ENCODE measurements around the gene HDAC5.

The HDAC5 gene

DNA sequence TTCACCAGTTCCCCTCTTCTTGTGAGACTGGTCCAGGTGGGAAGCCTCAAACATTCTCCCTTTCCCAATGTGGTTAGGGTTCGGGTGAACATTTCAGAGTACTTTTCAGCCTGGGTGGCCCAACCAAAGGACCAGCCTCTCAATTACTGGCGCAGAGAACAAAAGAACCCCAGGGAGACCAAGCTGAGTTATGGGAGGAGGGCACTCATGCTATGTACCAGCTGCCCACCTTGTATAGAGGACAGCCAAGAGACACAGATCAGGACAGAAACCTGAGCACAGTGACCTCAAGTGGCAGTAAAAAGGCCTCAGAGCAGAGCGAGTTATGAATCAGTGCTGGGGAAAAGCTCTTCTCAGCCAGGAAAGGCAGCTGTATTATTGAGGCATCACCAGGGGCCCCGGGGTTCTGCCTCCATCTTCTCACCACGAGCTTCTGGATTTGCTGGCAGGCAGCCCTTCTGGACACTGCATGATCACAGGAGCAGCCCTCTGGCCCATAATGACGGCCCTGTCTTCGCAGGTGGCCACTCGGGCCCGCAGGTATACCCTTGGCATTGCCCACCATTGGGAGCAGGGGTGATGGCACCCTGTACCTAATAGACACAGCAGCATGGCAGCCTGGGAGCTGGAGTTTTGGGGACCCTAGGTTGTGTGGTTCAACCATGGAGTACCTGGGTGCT, 49.1 kb downstream of the HDAC5 start:
- Mint-ChIP-seq H3K36me3 (ENCODE audit: insufficient read depth) (peaks cover 22% of the 10 kb centered on the region), H3K9me3 (no peaks in the 10 kb centered on the region), H3K27me3 (no peaks in the 10 kb centered on the region), H3K27ac (ENCODE audit: low read depth) (peak overlapping the region; percentile 46), H3K4me3 (no peak overlapping the region), H3K4me1 (peaks cover 30% of the 10 kb centered on the region)
- ATAC-seq (replicated peaks; ENCODE audit: extremely low read depth, poor library complexity, severe bottlenecking), result no peak
- no peak for DNase-seq (ENCODE audit: low spot score in 2 of 2)

DNA sequence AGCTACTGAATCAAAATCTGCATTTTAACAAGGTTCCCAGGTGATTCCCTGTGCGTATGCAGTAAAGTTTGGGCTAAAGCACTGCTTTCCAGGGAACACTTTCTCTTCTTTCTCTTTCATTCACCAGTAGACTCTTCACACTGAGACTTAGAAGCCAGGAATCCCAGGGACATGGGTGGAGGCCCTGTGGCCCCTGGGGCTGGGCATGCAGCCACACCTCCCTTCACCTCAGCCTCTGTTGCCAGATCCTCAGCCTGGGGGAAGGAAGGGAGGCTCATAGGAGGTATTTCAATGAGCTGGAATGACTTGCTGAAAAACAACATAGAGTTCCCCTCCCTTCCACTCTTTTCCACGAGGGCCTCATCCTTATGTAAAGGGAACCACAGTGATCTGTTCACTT, 51.7 kb downstream of the HDAC5 start:
- ATAC-seq (replicated peaks; ENCODE audit: extremely low read depth, poor library complexity, severe bottlenecking) (no peak), DNase-seq (ENCODE audit: low spot score in 2 of 2) (no peak)
- Mint-ChIP-seq H3K4me3 (peak overlapping the region; percentile 89), H3K27me3 (no peaks in the 10 kb centered on the region), H3K36me3 (ENCODE audit: insufficient read depth) (peaks cover 10% of the 10 kb centered on the region), H3K4me1 (peaks cover 32% of the 10 kb centered on the region), H3K27ac (ENCODE audit: low read depth) (peak overlapping the region; percentile 94), H3K9me3 (no peaks in the 10 kb centered on the region)

GRCh38 chr17:44071198-44071520, 52.3 kb downstream of the HDAC5 start:
- ATAC-seq (replicated peaks; ENCODE audit: extremely low read depth, poor library complexity, severe bottlenecking), result no peak
- peak overlapping the region; percentile 94 for H3K27ac Mint-ChIP-seq (ENCODE audit: low read depth)

DNA sequence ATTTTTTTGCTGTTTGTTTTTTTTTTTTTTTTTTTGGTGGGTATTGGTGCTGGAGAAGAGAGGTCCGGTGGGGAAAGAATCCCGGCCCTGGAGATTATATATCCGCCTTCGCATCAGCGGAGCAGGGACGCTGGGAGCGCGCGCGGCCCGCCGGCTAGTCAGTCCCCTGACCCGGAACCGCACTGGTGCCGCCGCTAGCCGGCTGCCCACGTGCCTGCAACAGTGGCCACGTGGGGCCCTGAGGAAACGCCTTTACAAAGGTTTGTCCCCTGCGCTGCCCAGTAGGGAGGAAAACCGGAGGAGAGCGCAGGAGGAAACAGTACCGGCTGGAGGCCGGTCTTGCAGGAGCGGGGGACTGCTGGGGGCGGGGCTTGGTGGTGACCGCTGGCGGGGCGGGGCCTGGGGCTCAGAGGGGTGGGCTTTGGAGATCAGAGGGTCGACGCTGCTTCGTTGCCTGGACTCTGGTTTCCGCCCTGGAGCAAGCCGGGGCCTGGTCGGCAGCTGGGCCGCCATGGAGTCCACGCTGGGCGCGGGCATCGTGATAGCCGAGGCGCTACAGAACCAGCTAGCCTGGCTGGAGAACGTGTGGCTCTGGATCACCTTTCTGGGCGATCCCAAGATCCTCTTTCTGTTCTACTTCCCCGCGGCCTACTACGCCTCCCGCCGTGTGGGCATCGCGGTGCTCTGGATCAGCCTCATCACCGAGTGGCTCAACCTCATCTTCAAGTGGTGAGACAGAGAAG, 52.8 kb downstream of the HDAC5 start, which contains the start of gene G6PC3:
Gene G6PC3, plus strand, starts transcription at position 281 of the 743 bp plus-strand sequence. Its CDS starts 231 bp downstream, at position 512.
- Mint-ChIP-seq H3K4me3 (peak within 1 kb of the TSS; percentile 89), H3K36me3 (ENCODE audit: insufficient read depth) (peaks cover 14% of the 10 kb centered on the region), H3K27me3 (no peaks in the 10 kb centered on the region), H3K9me3 (no peaks in the 10 kb centered on the region), H3K27ac (ENCODE audit: low read depth) (peak within 1 kb of the TSS; percentile 94), H3K4me1 (peaks cover 41% of the 10 kb centered on the region)
- ATAC-seq (replicated peaks; ENCODE audit: extremely low read depth, poor library complexity, severe bottlenecking) (peak; percentile 48), DNase-seq (ENCODE audit: low spot score in 2 of 2) (peak; percentile 35 to 36)

More at GRCh38 chr17:44071198-44071520, 52.3 kb downstream of the HDAC5 start:
- no peaks in the 10 kb centered on the region for H3K9me3 Mint-ChIP-seq
- no peak for DNase-seq (ENCODE audit: low spot score in 2 of 2)
- H3K4me3 Mint-ChIP-seq, result peak overlapping the region; percentile 89
- peaks cover 37% of the 10 kb centered on the region for H3K4me1 Mint-ChIP-seq
- H3K27me3 Mint-ChIP-seq, result no peaks in the 10 kb centered on the region
- H3K36me3 Mint-ChIP-seq (ENCODE audit: insufficient read depth), result peaks cover 10% of the 10 kb centered on the region

GRCh38 chr17:44069974-44070454, 53.4 kb downstream of the HDAC5 start:
- H3K9me3 Mint-ChIP-seq, result no peaks in the 10 kb centered on the region
- peaks cover 13% of the 10 kb centered on the region for H3K36me3 Mint-ChIP-seq (ENCODE audit: insufficient read depth)
- no peaks in the 10 kb centered on the region for H3K27me3 Mint-ChIP-seq
- H3K27ac Mint-ChIP-seq (ENCODE audit: low read depth), result peak overlapping the region; percentile 94
- peaks cover 45% of the 10 kb centered on the region for H3K4me1 Mint-ChIP-seq
- H3K4me3 Mint-ChIP-seq, result peak overlapping the region; percentile 89
- no peak for ATAC-seq (replicated peaks; ENCODE audit: extremely low read depth, poor library complexity, severe bottlenecking)
- DNase-seq (ENCODE audit: low spot score in 2 of 2), result no peak

DNA sequence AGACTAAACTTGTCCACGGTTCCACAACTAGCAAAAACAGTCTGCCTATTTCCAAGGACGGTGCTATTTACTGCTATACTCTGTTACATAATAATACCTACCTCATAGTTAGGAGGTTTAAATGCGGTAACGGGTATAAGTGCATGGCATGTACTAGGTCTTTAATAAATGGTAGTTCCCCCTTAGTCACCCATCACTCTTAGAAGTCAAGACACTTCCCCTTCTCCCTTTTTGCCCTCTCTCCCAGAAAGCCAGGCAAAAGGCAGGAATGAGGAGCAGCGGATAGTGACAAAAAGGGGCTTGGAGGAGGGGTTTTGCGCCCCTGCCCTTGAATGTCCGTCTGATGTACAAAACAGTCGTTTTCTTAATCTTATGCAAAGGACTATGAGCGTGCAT, 55.9 kb downstream of the HDAC5 start:
- peaks cover 53% of the 10 kb centered on the region for H3K4me1 Mint-ChIP-seq
- DNase-seq (ENCODE audit: low spot score in 2 of 2), result no peak
- H3K27me3 Mint-ChIP-seq, result no peaks in the 10 kb centered on the region
- H3K9me3 Mint-ChIP-seq, result no peaks in the 10 kb centered on the region
- peaks cover 18% of the 10 kb centered on the region for H3K36me3 Mint-ChIP-seq (ENCODE audit: insufficient read depth)
- H3K27ac Mint-ChIP-seq (ENCODE audit: low read depth), result peak overlapping the region; percentile 87
- ATAC-seq (replicated peaks; ENCODE audit: extremely low read depth, poor library complexity, severe bottlenecking), result no peak
- peak overlapping the region; percentile 87 for H3K4me3 Mint-ChIP-seq

- H3K36me3 Mint-ChIP-seq (ENCODE audit: insufficient read depth), result peaks cover 21% of the 10 kb centered on the region
- H3K4me3 Mint-ChIP-seq, result peak within 1 kb of the TSS; percentile 87
- peak within 1 kb of the TSS; percentile 87 for H3K27ac Mint-ChIP-seq (ENCODE audit: low read depth)
- H3K9me3 Mint-ChIP-seq, result no peaks in the 10 kb centered on the region
- peaks cover 48% of the 10 kb centered on the region for H3K4me1 Mint-ChIP-seq
- ATAC-seq (replicated peaks; ENCODE audit: extremely low read depth, poor library complexity, severe bottlenecking) (peak; percentile 83), DNase-seq (ENCODE audit: low spot score in 2 of 2) (peak; percentile 83)
- no peaks in the 10 kb centered on the region for H3K27me3 Mint-ChIP-seq
Observed at GRCh38 chr17:44066204-44066930, 57.1 kb downstream of the HDAC5 start, which contains the start of gene LSM12. Gene LSM12 (minus strand): TSS chr17:44066671. CDS start chr17:44066587, 84 bp downstream.

GRCh38 chr17:44065668-44066203, 57.7 kb downstream of the HDAC5 start:
- DNase-seq (ENCODE audit: low spot score in 2 of 2) (no peak), ATAC-seq (replicated peaks; ENCODE audit: extremely low read depth, poor library complexity, severe bottlenecking) (no peak)
- H3K4me1 Mint-ChIP-seq, result peaks cover 45% of the 10 kb centered on the region
- H3K4me3 Mint-ChIP-seq, result peak overlapping the region; percentile 87
- peak overlapping the region; percentile 87 for H3K27ac Mint-ChIP-seq (ENCODE audit: low read depth)
- H3K9me3 Mint-ChIP-seq, result no peaks in the 10 kb centered on the region
- peaks cover 23% of the 10 kb centered on the region for H3K36me3 Mint-ChIP-seq (ENCODE audit: insufficient read depth)
- H3K27me3 Mint-ChIP-seq, result no peaks in the 10 kb centered on the region

DNA sequence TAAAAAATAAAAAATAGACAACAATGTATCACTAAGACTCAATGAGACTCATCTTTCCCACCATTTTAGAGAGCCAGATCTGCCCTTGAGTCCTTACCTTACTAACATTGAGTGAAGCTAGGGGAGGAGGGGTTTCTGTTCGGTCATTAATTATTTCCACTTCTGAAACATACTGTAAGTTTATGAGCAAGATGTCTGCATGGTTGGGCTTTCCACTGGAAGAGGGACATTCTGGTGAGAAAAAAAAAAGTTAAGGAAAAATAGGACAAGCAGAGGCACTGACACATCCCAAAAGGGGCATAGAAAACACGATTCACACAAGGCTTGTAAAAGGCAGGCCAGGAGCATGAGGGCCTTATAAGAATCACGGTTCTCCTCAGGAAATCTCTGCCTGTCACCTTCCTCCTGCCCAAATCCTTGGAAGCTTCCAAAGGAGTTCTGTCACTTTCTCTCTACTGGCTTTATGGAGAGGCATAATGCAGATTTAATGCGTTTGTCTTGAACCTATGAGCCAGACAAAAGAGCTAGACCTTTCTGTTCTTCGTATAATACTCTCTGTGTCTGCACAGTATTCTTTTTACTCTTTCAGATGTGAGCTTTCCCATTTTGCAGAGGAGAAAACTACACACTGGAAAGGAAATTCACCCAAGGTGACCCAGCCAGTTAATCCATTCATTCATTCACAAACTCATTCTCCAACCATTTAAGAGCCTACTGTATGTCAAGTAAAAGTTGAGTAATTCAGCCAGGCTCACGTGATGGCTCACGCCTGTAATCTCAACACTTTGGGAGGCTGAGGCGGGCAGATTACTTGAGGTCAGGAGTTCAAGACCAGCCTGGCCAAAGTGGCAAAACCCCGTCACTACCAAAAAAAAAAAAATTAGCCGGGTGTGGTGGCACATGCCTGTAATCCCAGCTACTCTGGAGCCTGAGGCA, 59.5 kb downstream of the HDAC5 start:
- ATAC-seq (replicated peaks; ENCODE audit: extremely low read depth, poor library complexity, severe bottlenecking), result no peak
- no peak for DNase-seq (ENCODE audit: low spot score in 2 of 2)
- Mint-ChIP-seq H3K27ac (ENCODE audit: low read depth) (no peak overlapping the region), H3K4me1 (peaks cover 45% of the 10 kb centered on the region), H3K36me3 (ENCODE audit: insufficient read depth) (peaks cover 24% of the 10 kb centered on the region), H3K9me3 (no peaks in the 10 kb centered on the region), H3K27me3 (no peaks in the 10 kb centered on the region), H3K4me3 (no peak overlapping the region)

DNA sequence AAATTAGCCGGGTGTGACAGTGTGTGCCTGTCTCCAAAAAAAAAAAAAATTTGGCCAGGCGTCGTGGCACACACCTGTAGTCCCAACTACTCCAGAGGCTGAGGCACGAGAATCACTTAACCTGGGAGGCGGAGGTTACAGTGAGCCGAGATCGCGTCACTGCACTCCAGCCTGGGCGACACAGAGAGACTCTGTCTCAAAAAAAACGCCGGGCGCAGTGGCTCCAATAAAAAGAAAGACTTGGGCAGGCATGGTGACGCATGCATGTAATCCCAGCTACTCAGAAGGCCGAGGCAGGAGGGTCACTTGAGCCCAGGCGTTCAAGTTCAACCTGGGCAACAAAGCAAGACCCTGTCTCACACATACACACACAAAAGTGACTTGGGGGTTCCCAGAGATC, 60.6 kb downstream of the HDAC5 start:
- Mint-ChIP-seq H3K4me1 (peaks cover 50% of the 10 kb centered on the region), H3K27me3 (no peaks in the 10 kb centered on the region), H3K4me3 (no peak overlapping the region), H3K27ac (ENCODE audit: low read depth) (no peak overlapping the region), H3K9me3 (no peaks in the 10 kb centered on the region), H3K36me3 (ENCODE audit: insufficient read depth) (peaks cover 29% of the 10 kb centered on the region)
- DNase-seq (ENCODE audit: low spot score in 2 of 2) (no peak), ATAC-seq (replicated peaks; ENCODE audit: extremely low read depth, poor library complexity, severe bottlenecking) (no peak)

DNA sequence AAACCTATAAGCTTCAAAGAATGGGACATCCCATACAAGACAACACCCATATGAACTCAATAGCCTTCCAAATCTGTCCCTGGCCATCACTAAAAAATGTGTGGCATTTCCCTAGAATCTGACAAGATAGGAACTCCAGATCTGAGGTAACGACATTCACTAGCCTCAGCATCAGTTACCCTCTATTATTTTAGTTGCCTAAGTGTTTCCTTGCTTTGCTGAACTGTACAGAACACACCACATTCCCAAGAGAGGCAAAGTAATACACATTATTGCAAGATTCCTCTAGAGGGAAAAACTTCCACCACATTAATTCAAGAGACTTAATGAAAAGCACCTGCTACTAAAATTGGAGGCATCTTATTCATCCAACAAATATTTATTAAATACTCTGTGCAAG, 62.0 kb downstream of the HDAC5 start:
- Mint-ChIP-seq H3K36me3 (ENCODE audit: insufficient read depth) (peaks cover 29% of the 10 kb centered on the region), H3K27ac (ENCODE audit: low read depth) (no peak overlapping the region), H3K4me3 (no peak overlapping the region), H3K4me1 (peaks cover 45% of the 10 kb centered on the region), H3K9me3 (no peaks in the 10 kb centered on the region), H3K27me3 (no peaks in the 10 kb centered on the region)
- DNase-seq (ENCODE audit: low spot score in 2 of 2) (no peak), ATAC-seq (replicated peaks; ENCODE audit: extremely low read depth, poor library complexity, severe bottlenecking) (no peak)
